ENCODE results near the gene COP1. TPM values are rescaled to one million over a fixed set of nuclear protein-coding genes. Genes with fewer than 3 reads are reported as not detected.

The COP1 gene
- polyA plus RNA-seq, 1 donor (not counting 4 experiments of a cell fraction or from before 2014, with no cell fraction given): 38.9 TPM

- DNase-seq (ENCODE audit: low read depth, low spot score): no peak
- H3K4me2 ChIP-seq (ENCODE audit: control insufficient read depth, extremely low read depth, insufficient read depth, low read depth, low read length): no peak overlapping the region
- H3K4me3 ChIP-seq (ENCODE audit: control insufficient read depth in 2 of 3, extremely low read depth in 1 of 3, insufficient read depth in 2 of 3, low read depth in 1 of 3, low read length in 3 of 3): no peak overlapping the region
- H3K4me1 ChIP-seq (ENCODE audit: control insufficient read depth, extremely low read depth, insufficient read depth, low read length): peaks cover 6% of the 10 kb centered on the region
- no peaks in the 10 kb centered on the region for H3K9me1 ChIP-seq (ENCODE audit: control insufficient read depth, extremely low read depth, insufficient read depth, low read length)
- H3K27me3 ChIP-seq (ENCODE audit: control insufficient read depth, extremely low read depth, insufficient read depth, low read length): no peaks in the 10 kb centered on the region
- no peak overlapping the region for H3K9ac ChIP-seq (ENCODE audit: control insufficient read depth, extremely low read depth, insufficient read depth, low read length)
- dilution Hi-C loops (cut with MboI; ENCODE audit: extremely low pct_ligation_motif_present, low sequenced_read_pairs): no loop called here
- H3K79me2 ChIP-seq (ENCODE audit: control insufficient read depth, insufficient read depth, low read length): no peaks in the 10 kb centered on the region
- no peak overlapping the region for H3K27ac ChIP-seq (ENCODE audit: control insufficient read depth, insufficient read depth, low read length)
- no peak overlapping the region for H2AFZ ChIP-seq (ENCODE audit: control insufficient read depth, low read length)
- TF ChIP-seq EZH2 (IDR thresholded peaks at IDR 0.05; ENCODE audit: low read length) (no peak), CTCF (optimal IDR thresholded peaks at IDR 0.05 in 1 of 3, IDR thresholded peaks at IDR 0.05 in 1 of 3, conservative IDR thresholded peaks at IDR 0.05 in 1 of 3; ENCODE audit: extremely low read depth in 1 of 3, insufficient read depth in 2 of 3, low read length in 3 of 3) (no peak)
- H3K9me3 ChIP-seq (ENCODE audit: control insufficient read depth, low read depth, low read length): no peaks in the 10 kb centered on the region
- peaks cover 0 to 3% of the 10 kb centered on the region in 2 experiments for H3K36me3 ChIP-seq (ENCODE audit: control insufficient read depth in 2 of 2, extremely low read depth in 1 of 2, insufficient read depth in 2 of 2, low read length in 2 of 2)
- no peak for FAIRE-seq
- no peaks in the 10 kb centered on the region for H4K20me1 ChIP-seq (ENCODE audit: control insufficient read depth, extremely low read depth, insufficient read depth, low read length)
These were observed 163.5 kb downstream of the COP1 start for GRCh38 chr1:176043537-176043936.

DNA sequence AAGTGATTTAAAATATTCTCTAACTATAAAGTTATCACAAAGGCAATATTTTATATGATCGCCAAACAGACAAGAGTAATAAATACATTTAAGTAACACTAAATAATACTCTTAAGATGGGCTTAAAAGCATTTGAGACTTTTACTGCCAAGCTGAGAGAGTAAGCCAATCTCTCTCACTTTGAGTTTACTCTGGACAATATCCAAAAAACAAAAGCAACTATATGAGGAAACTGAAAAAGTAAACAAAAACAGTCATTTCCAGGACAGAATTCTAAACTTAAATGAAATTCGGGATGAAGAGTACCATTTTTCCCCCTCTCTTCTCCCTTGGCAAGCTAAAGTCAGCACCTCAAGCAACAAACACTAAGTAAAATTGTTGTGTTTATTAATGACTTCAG lies 173.2 kb downstream of the COP1 start:
- H3K4me2 ChIP-seq (ENCODE audit: control insufficient read depth, extremely low read depth, insufficient read depth, low read depth, low read length): peak overlapping the region; percentile 60
- H3K9me3 ChIP-seq (ENCODE audit: control insufficient read depth, low read depth, low read length): no peaks in the 10 kb centered on the region
- H3K27me3 ChIP-seq (ENCODE audit: control insufficient read depth, extremely low read depth, insufficient read depth, low read length): no peaks in the 10 kb centered on the region
- TF ChIP-seq CTCF (optimal IDR thresholded peaks at IDR 0.05 in 1 of 3, IDR thresholded peaks at IDR 0.05 in 1 of 3, conservative IDR thresholded peaks at IDR 0.05 in 1 of 3; ENCODE audit: extremely low read depth in 1 of 3, insufficient read depth in 2 of 3, low read length in 3 of 3): no peak
- no peak for TF ChIP-seq EZH2 (IDR thresholded peaks at IDR 0.05; ENCODE audit: low read length)
- no peaks in the 10 kb centered on the region for H3K9me1 ChIP-seq (ENCODE audit: control insufficient read depth, extremely low read depth, insufficient read depth, low read length)
- peak overlapping the region; percentile 8 for H2AFZ ChIP-seq (ENCODE audit: control insufficient read depth, low read length)
- H3K36me3 ChIP-seq (ENCODE audit: control insufficient read depth in 2 of 2, extremely low read depth in 1 of 2, insufficient read depth in 2 of 2, low read length in 2 of 2): peaks cover 0 to under 1% of the 10 kb centered on the region in 2 experiments
- no peaks in the 10 kb centered on the region for H3K79me2 ChIP-seq (ENCODE audit: control insufficient read depth, insufficient read depth, low read length)
- dilution Hi-C loops (cut with MboI; ENCODE audit: extremely low pct_ligation_motif_present, low sequenced_read_pairs): no loop called here
- H3K27ac ChIP-seq (ENCODE audit: control insufficient read depth, insufficient read depth, low read length): peak overlapping the region; percentile 64
- no peaks in the 10 kb centered on the region for H4K20me1 ChIP-seq (ENCODE audit: control insufficient read depth, extremely low read depth, insufficient read depth, low read length)
- peak overlapping the region; percentile 24 for H3K9ac ChIP-seq (ENCODE audit: control insufficient read depth, extremely low read depth, insufficient read depth, low read length)
- no peak for FAIRE-seq
- no peak for DNase-seq (ENCODE audit: low read depth, low spot score)
- H3K4me1 ChIP-seq (ENCODE audit: control insufficient read depth, extremely low read depth, insufficient read depth, low read length): peaks cover 21% of the 10 kb centered on the region
- peak overlapping the region in 2 of 3 experiments; percentile 15 to 45 for H3K4me3 ChIP-seq (ENCODE audit: control insufficient read depth in 2 of 3, extremely low read depth in 1 of 3, insufficient read depth in 2 of 3, low read depth in 1 of 3, low read length in 3 of 3)
